ENCODE measurements around the gene ALK.

Gene ALK

GRCh38 chr2:29775937-29776336 lies 145.4 kb downstream of the ALK start:
- DNase-seq (ENCODE audit: low read depth) = no peak
- TF ChIP-seq, protein P1, sequence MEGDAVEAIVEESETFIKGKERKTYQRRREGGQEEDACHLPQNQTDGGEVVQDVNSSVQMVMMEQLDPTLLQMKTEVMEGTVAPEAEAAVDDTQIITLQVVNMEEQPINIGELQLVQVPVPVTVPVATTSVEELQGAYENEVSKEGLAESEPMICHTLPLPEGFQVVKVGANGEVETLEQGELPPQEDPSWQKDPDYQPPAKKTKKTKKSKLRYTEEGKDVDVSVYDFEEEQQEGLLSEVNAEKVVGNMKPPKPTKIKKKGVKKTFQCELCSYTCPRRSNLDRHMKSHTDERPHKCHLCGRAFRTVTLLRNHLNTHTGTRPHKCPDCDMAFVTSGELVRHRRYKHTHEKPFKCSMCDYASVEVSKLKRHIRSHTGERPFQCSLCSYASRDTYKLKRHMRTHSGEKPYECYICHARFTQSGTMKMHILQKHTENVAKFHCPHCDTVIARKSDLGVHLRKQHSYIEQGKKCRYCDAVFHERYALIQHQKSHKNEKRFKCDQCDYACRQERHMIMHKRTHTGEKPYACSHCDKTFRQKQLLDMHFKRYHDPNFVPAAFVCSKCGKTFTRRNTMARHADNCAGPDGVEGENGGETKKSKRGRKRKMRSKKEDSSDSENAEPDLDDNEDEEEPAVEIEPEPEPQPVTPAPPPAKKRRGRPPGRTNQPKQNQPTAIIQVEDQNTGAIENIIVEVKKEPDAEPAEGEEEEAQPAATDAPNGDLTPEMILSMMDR (IDR thresholded peaks at IDR 0.05; ENCODE audit: control insufficient read depth, insufficient read depth, low read depth, low read length, missing control alignments) = no peak
- no peak overlapping the region for H3K4me3 ChIP-seq (ENCODE audit: control insufficient read depth, low read depth, low read length)

GRCh38 chr2:29774624-29775023 lies 146.8 kb downstream of the ALK start:
- no peak overlapping the region for H3K4me3 ChIP-seq (ENCODE audit: control insufficient read depth, low read depth, low read length)
- DNase-seq (ENCODE audit: low read depth) = no peak
- TF ChIP-seq, protein P1 (IDR thresholded peaks at IDR 0.05; ENCODE audit: control insufficient read depth, insufficient read depth, low read depth, low read length, missing control alignments) = no peak

GRCh38 chr2:29770846-29771245 lies 150.5 kb downstream of the ALK start:
- TF ChIP-seq, protein P1 (IDR thresholded peaks at IDR 0.05; ENCODE audit: control insufficient read depth, insufficient read depth, low read depth, low read length, missing control alignments) = no peak
- DNase-seq (ENCODE audit: low read depth) = no peak
- no peak overlapping the region for H3K4me3 ChIP-seq (ENCODE audit: control insufficient read depth, low read depth, low read length)

DNA sequence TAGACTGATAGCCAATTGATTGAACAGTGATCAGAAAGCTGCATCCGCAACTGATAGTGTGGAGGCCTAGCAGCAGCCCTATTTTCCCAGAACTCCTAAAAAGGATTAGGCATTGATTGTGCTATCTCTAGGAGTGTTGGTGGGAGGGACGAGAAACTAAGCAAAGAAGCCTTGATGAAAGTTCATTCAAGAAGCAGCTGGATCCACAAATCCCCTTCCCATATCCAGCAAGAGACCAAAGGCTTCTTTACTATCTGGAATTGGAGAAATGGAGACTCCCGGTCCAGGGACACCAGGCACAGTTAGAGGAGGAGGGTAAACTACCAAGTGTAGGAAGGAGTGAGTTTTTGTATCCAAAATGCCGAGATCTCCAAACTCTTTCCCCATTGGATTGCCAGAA lies 151.5 kb downstream of the ALK start:
- TF ChIP-seq, protein P1 (IDR thresholded peaks at IDR 0.05; ENCODE audit: control insufficient read depth, insufficient read depth, low read depth, low read length, missing control alignments) = no peak
- DNase-seq (ENCODE audit: low read depth) = no peak
- H3K4me3 ChIP-seq (ENCODE audit: control insufficient read depth, low read depth, low read length) = no peak overlapping the region

- no peak for DNase-seq (ENCODE audit: low read depth)
- no peak overlapping the region for H3K4me3 ChIP-seq (ENCODE audit: control insufficient read depth, low read depth, low read length)
- TF ChIP-seq, protein P1 (IDR thresholded peaks at IDR 0.05; ENCODE audit: control insufficient read depth, insufficient read depth, low read depth, low read length, missing control alignments) = peak; percentile 2
These were observed 153.6 kb downstream of the ALK start for GRCh38 chr2:29767606-29768335.

- no peak for DNase-seq (ENCODE audit: low read depth)
- TF ChIP-seq, protein P1 (IDR thresholded peaks at IDR 0.05; ENCODE audit: control insufficient read depth, insufficient read depth, low read depth, low read length, missing control alignments) = no peak
- no peak overlapping the region for H3K4me3 ChIP-seq (ENCODE audit: control insufficient read depth, low read depth, low read length)
These were observed 155.2 kb downstream of the ALK start for GRCh38 chr2:29766191-29766590.

Measured in AG09309 (cell line).